HG03469 (cell line): Measurements from ENCODE around the gene KCNG2.

Experiments
- ATAC-seq: cut with Tn5 transposase; IDR thresholded peaks from one replicate; pipeline ENCODE4 v1.9.1; 2021; ENCODE audit warnings: mild to moderate bottlenecking, moderate library complexity, moderate number of reproducible peaks; ENCODE audit not compliant: unreplicated experiment

The KCNG2 gene

GRCh38 chr18:79917169-79917852, 119.6 kb downstream of the KCNG2 start:
- ATAC-seq, result no peak

GRCh38 chr18:79917853-79918614, 120.3 kb downstream of the KCNG2 start:
- no peak for ATAC-seq

- no peak for ATAC-seq
These were observed 120.9 kb downstream of the KCNG2 start for GRCh38 chr18:79918615-79919011.

GRCh38 chr18:79919089-79919488, 121.4 kb downstream of the KCNG2 start:
- ATAC-seq, result no peak

- ATAC-seq, result no peak
These were observed 124.5 kb downstream of the KCNG2 start for GRCh38 chr18:79921984-79922965.

- no peak for ATAC-seq
These were observed 125.3 kb downstream of the KCNG2 start for GRCh38 chr18:79922971-79923411.

GRCh38 chr18:79923896-79924585, 126.3 kb downstream of the KCNG2 start:
- no peak for ATAC-seq

GRCh38 chr18:79924814-79925731, 127.3 kb downstream of the KCNG2 start:
- no peak for ATAC-seq

GRCh38 chr18:79926306-79926705, 128.6 kb downstream of the KCNG2 start:
- ATAC-seq, result no peak

- ATAC-seq, result no peak
These were observed 129.2 kb downstream of the KCNG2 start for GRCh38 chr18:79926715-79927606.

- ATAC-seq, result no peak
These were observed 130.1 kb downstream of the KCNG2 start for GRCh38 chr18:79927607-79928562.

GRCh38 chr18:79928563-79928960, 130.8 kb downstream of the KCNG2 start:
- ATAC-seq, result no peak

- no peak for ATAC-seq
These were observed 132.4 kb downstream of the KCNG2 start for GRCh38 chr18:79930020-79930642.

GRCh38 chr18:79931475-79931874, 133.7 kb downstream of the KCNG2 start:
- no peak for ATAC-seq

- no peak for ATAC-seq
These were observed 135.2 kb downstream of the KCNG2 start for GRCh38 chr18:79932907-79933306.

GRCh38 chr18:79933765-79934164, 136.0 kb downstream of the KCNG2 start:
- no peak for ATAC-seq
